GM12878 (cell line): ENCODE measurements around the gene FBXL16. TPM values are rescaled to one million over a fixed set of nuclear protein-coding genes. Genes with fewer than 3 reads are reported as not detected.

Experiments
- ATAC-seq: fragments of 200-7000 bp; cut with Tn5 transposase; 3 replicates; pipeline ENCODE4 v1.9.1; 2020; ENCODE audit warnings: mild to moderate bottlenecking, moderate library complexity
- BruUV-seq: library from RNA; stranded (reverse); fragments of 400-500 nt; replicated peaks from 2 replicates; lab custom pipeline; 2021; lab: Mats Ljungman, UMichigan
- CTCF ChIA-PET: fragments of 300-600 bp; sonication (Branson Sonifier 250); formaldehyde crosslinking; extraction: SDS; loops from one replicate; lab custom pipeline; 2021; ENCODE audit warnings: inconsistent platforms; lab: Yijun Ruan, JAX
- POLR2A ChIA-PET: fragments of 350-600 bp; formaldehyde crosslinking; extraction: SDS; loops from one replicate; lab custom pipeline; 2021; ENCODE audit warnings: inconsistent platforms; lab: Charles Lee
- RAD21 ChIA-PET: fragments of 300-600 bp; sonication (Branson Sonifier 250); formaldehyde crosslinking; loops from one replicate; lab custom pipeline; 2023; ENCODE audit warnings: antibody characterized with exemption; ENCODE audit not compliant: unreplicated experiment; lab: Charles Lee
- SMC1A ChIA-PET: fragments of 300-600 bp; sonication (Branson Sonifier 250); formaldehyde crosslinking; loops from one replicate; lab custom pipeline; 2023; ENCODE audit not compliant: unreplicated experiment, uncharacterized antibody; lab: Charles Lee
- DNase-seq: peaks from one replicate; pipeline ENCODE4 v3.0.0-alpha.2; 2011; ENCODE audit warnings: low read depth, low spot score
- FAIRE-seq: peaks from 3 replicates; lab custom pipeline; 2011; peaks lifted over from hg19 to GRCh38; lab: Jason Lieb, UNC
- H2AFZ ChIP-seq: 2 replicates; pipeline ENCODE4 v1.6.0; 2011; ENCODE audit warnings: low read depth, low read length, control low read depth; ENCODE audit not compliant: control insufficient read depth
- H3K27ac ChIP-seq: 2 replicates; pipeline ENCODE4 v1.5.1; 2011; ENCODE audit warnings: control low read depth; ENCODE audit not compliant: control insufficient read depth, insufficient read depth
- H3K27me3 ChIP-seq, 2 experiments: replicated peaks in 1 of 2; 2 replicates each; pipeline versions ENCODE4 v1.6.0 to v1.6.1; 2011; ENCODE audit warnings: low read length in 1 of 2; ENCODE audit not compliant: control insufficient read depth in 2 of 2, insufficient read depth in 2 of 2
- H3K36me3 ChIP-seq, 2 experiments: 2 replicates each; pipeline ENCODE4 v1.5.1; 2011; ENCODE audit warnings: low read length in 1 of 2; ENCODE audit not compliant: control insufficient read depth in 2 of 2, insufficient read depth in 2 of 2
- H3K4me1 ChIP-seq: 2 replicates; pipeline ENCODE4 v1.6.1; 2011; ENCODE audit warnings: mild to moderate bottlenecking, low read length, moderate library complexity, mixed read lengths; ENCODE audit not compliant: control insufficient read depth, insufficient read depth
- H3K4me2 ChIP-seq: 2 replicates; pipeline ENCODE4 v1.6.0; 2011; ENCODE audit warnings: control low read depth; ENCODE audit not compliant: control insufficient read depth, insufficient read depth
- H3K4me3 ChIP-seq: fragments of 200-600 bp; sonication (generic); 2 replicates; pipeline ENCODE4 v1.5.1; 2016
- H3K79me2 ChIP-seq: 2 replicates; pipeline ENCODE4 v1.6.0; 2011; ENCODE audit warnings: low read length; ENCODE audit not compliant: control insufficient read depth, insufficient read depth
- H3K9ac ChIP-seq: 2 replicates; pipeline ENCODE4 v1.8.0; 2011; ENCODE audit warnings: low read length, control low read depth, mixed read lengths; ENCODE audit not compliant: control insufficient read depth, insufficient read depth
- H3K9me3 ChIP-seq: replicated peaks from 3 replicates; pipeline ENCODE4 v1.5.1; 2011; ENCODE audit warnings: mild to moderate bottlenecking, low read length; ENCODE audit not compliant: control insufficient read depth, insufficient read depth
- H4K20me1 ChIP-seq: 2 replicates; pipeline ENCODE4 v1.6.0; 2011; ENCODE audit not compliant: control insufficient read depth, insufficient read depth
- BACH1 ChIP-seq: fragments of 450-650 bp; IDR thresholded peaks from 2 replicates; pipeline ENCODE4 v1.6.1; 2017; ENCODE audit warnings: mild to moderate bottlenecking, borderline replicate concordance
- BCL3 ChIP-seq: IDR thresholded peaks from 2 replicates; pipeline ENCODE4 v1.6.1; 2011; ENCODE audit warnings: borderline replicate concordance, low read depth, mild to moderate bottlenecking, moderate library complexity, low read length; ENCODE audit not compliant: insufficient read depth, poor library complexity, severe bottlenecking
- CEBPZ ChIP-seq: fragments of 150-350 bp; IDR thresholded peaks from 2 replicates; pipeline ENCODE4 v1.6.1; 2016; ENCODE audit warnings: low read depth, low read length
- EZH2 ChIP-seq: IDR thresholded peaks from 2 replicates; pipeline ENCODE4 v1.6.1; 2012; ENCODE audit warnings: low read depth, mild to moderate bottlenecking, control low read depth, inconsistent platforms, low read length, borderline replicate concordance; ENCODE audit not compliant: control insufficient read depth
- IRF5 ChIP-seq: fragments of 450-650 bp; IDR thresholded peaks from 2 replicates; pipeline ENCODE4 v1.6.1; 2017; ENCODE audit warnings: borderline replicate concordance
- MXI1 ChIP-seq: fragments of 150-350 bp; IDR thresholded peaks from 2 replicates; pipeline ENCODE4 v1.6.1; 2011; ENCODE audit warnings: low read depth, mild to moderate bottlenecking, inconsistent platforms, low read length, improper control_type of control experiment
- NBN ChIP-seq: fragments of 450-650 bp; IDR thresholded peaks from 2 replicates; pipeline ENCODE4 v1.6.1; 2016
- POLR2A ChIP-seq: IDR thresholded peaks from 2 replicates; pipeline ENCODE4 v1.6.1; 2011; ENCODE audit warnings: low read depth, mild to moderate bottlenecking, low read length
- POLR2AphosphoS2 ChIP-seq: IDR thresholded peaks from 2 replicates; pipeline ENCODE4 v1.6.1; 2011; ENCODE audit warnings: low read depth, mild to moderate bottlenecking, low read length, improper control_type of control experiment, moderate library complexity
- RB1 ChIP-seq: fragments of 450-650 bp; formaldehyde crosslinking; IDR thresholded peaks from 2 replicates; pipeline ENCODE4 v1.6.1; 2017; ENCODE audit warnings: mild to moderate bottlenecking, borderline replicate concordance
- SIX5 ChIP-seq: IDR thresholded peaks from 2 replicates; pipeline ENCODE4 v1.6.1; 2011; ENCODE audit warnings: mild to moderate bottlenecking, low read depth, low read length, moderate library complexity; ENCODE audit not compliant: severe bottlenecking
- SKIL ChIP-seq: fragments of 450-650 bp; IDR thresholded peaks from 2 replicates; pipeline ENCODE4 v1.6.1; 2017; ENCODE audit warnings: mild to moderate bottlenecking, low read depth, inconsistent platforms; ENCODE audit not compliant: poor library complexity, severe bottlenecking
- SMAD1 ChIP-seq: fragments of 450-650 bp; IDR thresholded peaks from 2 replicates; pipeline ENCODE4 v1.6.1; 2018; ENCODE audit warnings: mild to moderate bottlenecking, low read depth; ENCODE audit not compliant: partially characterized antibody
- ZNF384 ChIP-seq: IDR thresholded peaks from 2 replicates; pipeline ENCODE4 v1.6.1; 2012; ENCODE audit warnings: low read depth, mild to moderate bottlenecking, low read length, improper control_type of control experiment, borderline replicate concordance
- WGBS: methylation state at CpG from one replicate; pipeline ENCODE4 v1.1.6; 2016; ENCODE audit warnings: low lambda C conversion rate; ENCODE audit not compliant: insufficient replicate concordance, insufficient coverage; ENCODE audit errors: missing lambda C conversion rate; 5-methylcytosine and 5-hydroxymethylcytosine counted together
- in situ Hi-C: fragments of 300-500 bp; cut with MboI; formaldehyde crosslinking; loops from 9 replicates; pipeline ENCODE4 v1.14.3; 2018; ENCODE audit warnings: mixed read lengths
- intact Hi-C: fragments of 100-400 bp; cut with micrococcal nuclease; formaldehyde crosslinking; loops from one replicate; pipeline ENCODE4 v1.14.2; 2022; ENCODE audit not compliant: unreplicated experiment
- polyA plus RNA-seq, 11 experiments: library from polyadenylated mRNA; depleted of rRNA in 4 of 11; unstranded in 6 of 11; stranded (reverse) in 5 of 11; fragments of >200 nt; fragmentation: Nextera tagmentation in 4 of 11; fragmentation: Illumina TruSeq in 1 of 11; extraction: Ambion mirVana in 4 of 11; extraction: Trizol in 1 of 11; gene quantifications; 1 replicate in 1 of 11; 2 replicates in 10 of 11; pipeline versions ENCODE4 v1.2.1 to v1.2.3, GENCODE V29; 2011 to 2016; ENCODE audit warnings: inconsistent platforms in 2 of 11, missing spikeins in 2 of 11, low read depth in 1 of 11
- total RNA-seq, 4 experiments: library from RNA; depleted of rRNA in 3 of 4; stranded (reverse); fragments of >200 nt in 3 of 4; fragmentation: Illumina TruSeq in 1 of 4; extraction: Trizol in 1 of 4; gene quantifications; 2 replicates each; pipeline versions ENCODE4 v1.2.1 to v1.2.3, GENCODE V29; 2013 to 2021

FBXL16 gene
- total and polyA plus RNA-seq, 10 of the 15 experiments (the other 5 are each of a cell fraction or from before 2014, with no cell fraction given): 0.13 to 1.4 (median 0.24) TPM

- Histone ChIP-seq H2AFZ (0 out of 2 replicates have a peak overlapping the region, but pooled peaks have one; percentile 11), H3K9ac (peak overlapping the region; percentile 61)
- CTCF ChIA-PET: interaction anchor here (0.8 kb wide), 1 partner anchor 35 kb away, joined by 3 read pairs; no protein-coding TSS in a partner anchor
- TF ChIP-seq ZNF384 (no peak), BACH1 (peak; percentile 87; the same call in 1 of the 2 replicates), IRF5 (no peak), POLR2A (no peak), MXI1 (no peak), SIX5 (no peak), SKIL (no peak), BCL3 (no peak), RB1 (no peak), EZH2 (no peak), CEBPZ (no peak), NBN (no peak), SMAD1 (no peak), POLR2AphosphoS2 (peak; percentile 85; the same call in 1 of the 2 replicates)
These were observed 22.1 kb downstream of the FBXL16 start for GRCh38 chr16:683396-684070.

More at GRCh38 chr16:683396-684070, 22.1 kb downstream of the FBXL16 start:
- RAD21 ChIA-PET: no interaction called here
- H3K79me2 ChIP-seq: peaks cover 24% of the 10 kb centered on the region
- H3K36me3 ChIP-seq: peaks cover 6 to 14% of the 10 kb centered on the region in 2 experiments; a peak in 2 of 4 replicates
- POLR2A ChIA-PET: interaction anchor here (1.0 kb wide), 1 partner anchor 12 kb away, joined by 3 read pairs; no protein-coding TSS in a partner anchor
- peaks cover 15% of the 10 kb centered on the region for H3K4me1 ChIP-seq
- H3K27me3 ChIP-seq: no peaks in the 10 kb centered on the region
- no peaks in the 10 kb centered on the region for H3K9me3 ChIP-seq
- peak overlapping the region; percentile 67 for H3K4me3 ChIP-seq
- FAIRE-seq (no peak), ATAC-seq (no peak), DNase-seq (no peak)
- intact Hi-C loops (loop anchor here (2.0 to 5.0 kb wide), 3 partner anchors 37 to 157 kb away; partner anchors contain the start of genes ANTKMT, CAPN15 and METTL26), in situ Hi-C loops (no loop called here)
- H3K4me2 ChIP-seq: peak overlapping the region; percentile 90
- SMC1A ChIA-PET: no interaction called here
- WGBS: 24% methylated on average over 41 of the region's 57 CpGs
- no TSS peak for BruUV-seq
- H4K20me1 ChIP-seq: peaks cover 6% of the 10 kb centered on the region; the same call in 1 of the 2 replicates
- H3K27ac ChIP-seq: peak overlapping the region; percentile 44; the same call in 1 of the 2 replicates
